Tibial nerve (tissue), 4 donors: Measurements from ENCODE around the gene B3GALT6. TPM values are rescaled to one million over a fixed set of nuclear protein-coding genes. Genes with fewer than 3 reads are reported as not detected.

Experiments
- DNase-seq, 2 donors: peaks; one replicate each; pipeline ENCODE4 v3.0.0-alpha.2; 2019; ENCODE audit warnings: low spot score in 2 of 2
- H3K27ac ChIP-seq, 4 donors: fragments of 200-600 bp; sonication (generic) in 3 of 4; one replicate each; pipeline ENCODE4 v1.5.1; 2017 to 2019; ENCODE audit warnings: mild to moderate bottlenecking in 1 of 4
- H3K27me3 ChIP-seq, 2 donors: fragments of 200-600 bp; sonication (generic) in 1 of 2; one replicate each; pipeline versions ENCODE4 v1.5.1 to v1.6.0; 2017 to 2019
- H3K36me3 ChIP-seq, 3 donors: fragments of 200-600 bp; sonication (generic); one replicate each; pipeline ENCODE4 v1.5.1; 2018 to 2019
- H3K4me1 ChIP-seq, 4 donors: fragments of 200-600 bp; sonication (generic) in 3 of 4; one replicate each; pipeline ENCODE4 v1.5.1; 2017 to 2019
- H3K4me3 ChIP-seq, 4 donors: fragments of 200-600 bp; sonication (generic) in 3 of 4; one replicate each; pipeline ENCODE4 v1.5.1; 2017 to 2019; ENCODE audit warnings: mild to moderate bottlenecking in 1 of 4, moderate library complexity in 1 of 4
- H3K9me3 ChIP-seq, 4 donors: fragments of 200-600 bp; sonication (generic) in 3 of 4; one replicate each; pipeline ENCODE4 v1.5.1; 2017 to 2019
- CTCF ChIP-seq, 5 experiments: fragments of 200-600 bp in 3 of 5; fragments of 450-650 bp in 2 of 5; sonication (generic) in 3 of 5; IDR thresholded peaks; one replicate each; pipeline ENCODE4 v1.5.1; 2016 to 2019; ENCODE audit warnings: antibody characterized with exemption in 5 of 5, mild to moderate bottlenecking in 3 of 5, moderate library complexity in 2 of 5
- EP300 ChIP-seq, 2 donors: sonication (generic); formaldehyde crosslinking; IDR thresholded peaks; one replicate each; pipeline ENCODE4 v1.6.1; 2017; ENCODE audit warnings: antibody characterized with exemption in 2 of 2, mild to moderate bottlenecking in 1 of 2
- POLR2A ChIP-seq, 2 donors: fragments of 450-650 bp; IDR thresholded peaks; one replicate each; pipeline ENCODE4 v1.6.1; 2017; ENCODE audit warnings: antibody characterized with exemption in 2 of 2, mild to moderate bottlenecking in 2 of 2, moderate library complexity in 2 of 2
- WGBS, 2 donors: methylation state at CpG; one replicate each; pipeline ENCODE4 v1.1.5; 2018; 5-methylcytosine and 5-hydroxymethylcytosine counted together
- total RNA-seq, 4 donors: library from RNA; depleted of rRNA; stranded (reverse); fragments of >200 nt; gene quantifications; one replicate each; pipeline ENCODE4 v1.1.0, GENCODE V29; 2016

B3GALT6 gene
- total RNA-seq, 4 donors from 2014 or later: 13.3 to 24.0 (median 21.4) TPM

GRCh38 chr1:1262758-1263157 lies 30.7 kb downstream of the B3GALT6 start:
- no peak overlapping the region for H3K4me3 ChIP-seq
- H3K4me1 ChIP-seq: peaks cover 0 to 16% (median 0%) of the 10 kb centered on the region in 4 donors
- WGBS, 2 donors: 92 to 94% methylated on average over 8 of the region's 8 CpGs
- H3K27ac ChIP-seq: no peak overlapping the region
- TF ChIP-seq EP300 (IDR thresholded peaks at IDR 0.05) (no peak), POLR2A (IDR thresholded peaks at IDR 0.05) (no peak), CTCF (IDR thresholded peaks at IDR 0.05) (no peak)
- peaks cover 6 to 96% (median 22%) of the 10 kb centered on the region in 3 donors for H3K36me3 ChIP-seq
- no peak for DNase-seq
- H3K27me3 ChIP-seq: no peaks in the 10 kb centered on the region
- no peaks in the 10 kb centered on the region for H3K9me3 ChIP-seq

GRCh38 chr1:1264026-1264425 lies 32.0 kb downstream of the B3GALT6 start:
- no peak for TF ChIP-seq CTCF (IDR thresholded peaks at IDR 0.05)
- no peak for TF ChIP-seq EP300 (IDR thresholded peaks at IDR 0.05)
- TF ChIP-seq POLR2A (IDR thresholded peaks at IDR 0.05): no peak
- WGBS, 2 donors: 85 to 91% methylated on average over 9 of the region's 9 CpGs
- H3K36me3 ChIP-seq: peaks cover 6 to 100% (median 22%) of the 10 kb centered on the region in 3 donors

GRCh38 chr1:1264868-1265272 lies 32.8 kb downstream of the B3GALT6 start:
- H3K36me3 ChIP-seq: peaks cover 6 to 92% (median 22%) of the 10 kb centered on the region in 3 donors
- no peak overlapping the region for H3K27ac ChIP-seq

More at GRCh38 chr1:1264026-1264425, 32.0 kb downstream of the B3GALT6 start:
- H3K4me1 ChIP-seq: peaks cover 0 to 23% (median 0%) of the 10 kb centered on the region in 4 donors
- no peaks in the 10 kb centered on the region for H3K9me3 ChIP-seq
- H3K27ac ChIP-seq: no peak overlapping the region
- no peaks in the 10 kb centered on the region for H3K27me3 ChIP-seq
- DNase-seq: no peak
- H3K4me3 ChIP-seq: no peak overlapping the region

GRCh38 chr1:1267488-1268283 lies 35.6 kb downstream of the B3GALT6 start:
- no peak overlapping the region for H3K27ac ChIP-seq
- no peaks in the 10 kb centered on the region for H3K9me3 ChIP-seq
- H3K4me1 ChIP-seq: peaks cover 0 to 59% (median 28%) of the 10 kb centered on the region in 4 donors
- 92% methylated on average over 38 to 39 of the region's 39 CpGs for WGBS, 2 donors
- DNase-seq: no peak
- H3K36me3 ChIP-seq: peaks cover 2 to 64% (median 12%) of the 10 kb centered on the region in 3 donors
- no peaks in the 10 kb centered on the region for H3K27me3 ChIP-seq
- H3K4me3 ChIP-seq: no peak overlapping the region
- TF ChIP-seq POLR2A (IDR thresholded peaks at IDR 0.05) (no peak), EP300 (IDR thresholded peaks at IDR 0.05) (no peak), CTCF (IDR thresholded peaks at IDR 0.05) (no peak)

More at GRCh38 chr1:1264868-1265272, 32.8 kb downstream of the B3GALT6 start:
- no peaks in the 10 kb centered on the region for H3K9me3 ChIP-seq
- no peak for TF ChIP-seq EP300 (IDR thresholded peaks at IDR 0.05)
- no peak for TF ChIP-seq CTCF (IDR thresholded peaks at IDR 0.05)
- TF ChIP-seq POLR2A (IDR thresholded peaks at IDR 0.05): no peak
- 70 to 73% methylated on average over 10 of the region's 10 CpGs for WGBS, 2 donors
- no peak overlapping the region for H3K4me3 ChIP-seq
- no peak for DNase-seq
- H3K27me3 ChIP-seq: no peaks in the 10 kb centered on the region
- H3K4me1 ChIP-seq: peaks cover 0 to 31% (median 1%) of the 10 kb centered on the region in 4 donors

GRCh38 chr1:1268284-1268682 lies 36.2 kb downstream of the B3GALT6 start:
- whole genome bisulfite sequencing, 2 donors: 93 to 97% methylated on average over 12 of the region's 13 CpGs
- TF ChIP-seq CTCF (IDR thresholded peaks at IDR 0.05) (no peak), POLR2A (IDR thresholded peaks at IDR 0.05) (no peak)
- H3K27me3 ChIP-seq: no peaks in the 10 kb centered on the region
- peaks cover 2 to 58% (median 6%) of the 10 kb centered on the region in 3 donors for H3K36me3 ChIP-seq
- H3K9me3 ChIP-seq: no peaks in the 10 kb centered on the region
- no peak overlapping the region for H3K27ac ChIP-seq
- no peak overlapping the region for H3K4me3 ChIP-seq
- peaks cover 0 to 62% (median 32%) of the 10 kb centered on the region in 4 donors for H3K4me1 ChIP-seq
- no peak for DNase-seq
